ENCODE measurements around the gene LRRTM4.

GRCh38 chr2:77104554-77104953, 417.6 kb downstream of the LRRTM4 start:
- no peak for TF ChIP-seq CTCF (IDR thresholded peaks at IDR 0.05)
- TF ChIP-seq EZH2 (IDR thresholded peaks at IDR 0.05; ENCODE audit: borderline replicate concordance, insufficient read depth, low read depth, low read length, poor library complexity, severe bottlenecking) = no peak
